ENCODE measurements around the gene TGFB2. TPM values are rescaled to one million over a fixed set of nuclear protein-coding genes. Genes with fewer than 3 reads are reported as not detected.

Gene TGFB2
- total and polyA plus RNA-seq, 2 experiments from 2014 or later = 0.31 to 1.4 TPM

- Mint-ChIP-seq H3K27me3 (ENCODE audit: insufficient read depth, low read depth, poor library complexity) (peaks cover 2% of the 10 kb centered on the region), H3K4me1 (peaks cover 32% of the 10 kb centered on the region), H3K4me3 (no peak overlapping the region), H3K36me3 (ENCODE audit: low read depth) (peaks cover 3% of the 10 kb centered on the region; the same call in 1 of the 3 replicates), H3K27ac (no peak overlapping the region), H3K9me3 (no peaks in the 10 kb centered on the region)
- Histone ChIP-seq H3K9me2 (ENCODE audit: insufficient read depth) (no peaks in the 10 kb centered on the region; the same call in 1 of the 2 replicates), H3K4me3 (peak overlapping the region; percentile 85; the same call in 1 of the 2 replicates), H3K27ac (ENCODE audit: low read depth) (no peak overlapping the region), H3K79me2 (replicated peaks; ENCODE audit: insufficient read depth) (no peaks in the 10 kb centered on the region), H2AFZ (no peak overlapping the region), H4K20me1 (replicated peaks; ENCODE audit: insufficient read depth) (no peaks in the 10 kb centered on the region), H3F3A (replicated peaks; ENCODE audit: low read depth) (peaks cover 4% of the 10 kb centered on the region; the same call in 1 of the 2 replicates), H3K4me1 (ENCODE audit: insufficient read depth) (peaks cover 26% of the 10 kb centered on the region), H3K36me3 (ENCODE audit: insufficient read depth) (no peaks in the 10 kb centered on the region), H3K27me3 (ENCODE audit: insufficient read depth) (peaks cover 29% of the 10 kb centered on the region), H3K4me2 (peak overlapping the region; percentile 100)
- DNase-seq (ENCODE audit: low spot score) (no peak), ATAC-seq (no peak)
- no peak for TF ChIP-seq ZNF331 (CRISPR knock-in tag; IDR thresholded peaks at IDR 0.05; ENCODE audit: low read depth)
- no peak for TF ChIP-seq CTCF (conservative IDR thresholded peaks at IDR 0.05; ENCODE audit: low read depth in 2 of 2)
- TF ChIP-seq REST (IDR thresholded peaks at IDR 0.05; ENCODE audit: unreplicated experiment) = no peak
- no peak for TF ChIP-seq ETS1 (IDR thresholded peaks at IDR 0.05)
- TF ChIP-seq ZNF462 (CRISPR knock-in tag; IDR thresholded peaks at IDR 0.05) = no peak
- no peak for TF ChIP-seq EZH2phosphoT487 (IDR thresholded peaks at IDR 0.05; ENCODE audit: unreplicated experiment)
- no peak for TF ChIP-seq NANOG (IDR thresholded peaks at IDR 0.05; ENCODE audit: borderline replicate concordance)
- no peak for TF ChIP-seq ZNF114 (CRISPR knock-in tag; IDR thresholded peaks at IDR 0.05)
- no peak for TF ChIP-seq JUNB (IDR thresholded peaks at IDR 0.05; ENCODE audit: unreplicated experiment)
- no peak for TF ChIP-seq POLR2AphosphoS5 (IDR thresholded peaks at IDR 0.05; ENCODE audit: low read depth)
- TF ChIP-seq EZH2 (IDR thresholded peaks at IDR 0.05; ENCODE audit: low read depth, unreplicated experiment) = no peak
- TF ChIP-seq STAT1 (IDR thresholded peaks at IDR 0.05; ENCODE audit: unreplicated experiment) = no peak
- TF ChIP-seq CREB1 (CRISPR knock-in tag; IDR thresholded peaks at IDR 0.05; ENCODE audit: low read depth) = no peak
Measured at GRCh38 chr1:218348628-218349071, 3.5 kb downstream of the TGFB2 start.

Measured in GM23338 (cell line).